Calu3 (cell line): ENCODE results near the gene CD34. TPM values are rescaled to one million over a fixed set of nuclear protein-coding genes. Genes with fewer than 3 reads are reported as not detected.

Experiments
- BruUV-seq: library from RNA; stranded (reverse); fragments of 400-500 nt; replicated peaks from 2 replicates; lab custom pipeline; 2021; lab: Mats Ljungman, UMichigan
- CTCF ChIA-PET: fragments of 300-600 bp; sonication (Branson Sonifier 250); formaldehyde crosslinking; loops from one replicate; lab custom pipeline; 2022; ENCODE audit warnings: antibody characterized with exemption; lab: Charles Lee
- DNase-seq: peaks from one replicate; pipeline ENCODE4 v3.0.0; 2022
- H3K27ac Mint-ChIP-seq: one replicate; pipeline ENCODE4 v1.8.0; 2022; ENCODE audit warnings: mixed read lengths; ENCODE audit not compliant: unreplicated experiment
- H3K27me3 Mint-ChIP-seq: one replicate; pipeline ENCODE4 v1.8.0; 2022; ENCODE audit warnings: mixed read lengths; ENCODE audit not compliant: unreplicated experiment
- H3K36me3 Mint-ChIP-seq: one replicate; pipeline ENCODE4 v1.8.0; 2022; ENCODE audit warnings: mild to moderate bottlenecking, moderate library complexity, mixed read lengths; ENCODE audit not compliant: insufficient read depth, unreplicated experiment
- H3K4me1 Mint-ChIP-seq: one replicate; pipeline ENCODE4 v1.8.0; 2022; ENCODE audit warnings: mild to moderate bottlenecking, low read depth, mixed read lengths; ENCODE audit not compliant: unreplicated experiment
- H3K4me3 Mint-ChIP-seq: one replicate; pipeline ENCODE4 v1.8.0; 2022; ENCODE audit warnings: mild to moderate bottlenecking, low read depth, moderate library complexity, mixed read lengths; ENCODE audit not compliant: unreplicated experiment
- H3K9me3 Mint-ChIP-seq: one replicate; pipeline ENCODE4 v1.8.0; 2022; ENCODE audit warnings: low read depth, mixed read lengths; ENCODE audit not compliant: unreplicated experiment
- intact Hi-C: fragments of 100-400 bp; cut with micrococcal nuclease; formaldehyde crosslinking; loops from one replicate; pipeline ENCODE4 v1.10.0; 2022; ENCODE audit not compliant: unreplicated experiment
- total RNA-seq: library from RNA; stranded (reverse); gene quantifications from 2 replicates; pipeline ENCODE4 v1.2.3, GENCODE V29; 2022
- TF ChIP-seq, protein P1 (sequence below): fragments of 200-600 bp; IDR thresholded peaks from one replicate; pipeline ENCODE4 v1.8.0; 2022; ENCODE audit warnings: antibody characterized with exemption; ENCODE audit not compliant: unreplicated experiment

The CD34 gene
- total RNA-seq, 1 experiment from 2014 or later: 0.24 TPM

DNA sequence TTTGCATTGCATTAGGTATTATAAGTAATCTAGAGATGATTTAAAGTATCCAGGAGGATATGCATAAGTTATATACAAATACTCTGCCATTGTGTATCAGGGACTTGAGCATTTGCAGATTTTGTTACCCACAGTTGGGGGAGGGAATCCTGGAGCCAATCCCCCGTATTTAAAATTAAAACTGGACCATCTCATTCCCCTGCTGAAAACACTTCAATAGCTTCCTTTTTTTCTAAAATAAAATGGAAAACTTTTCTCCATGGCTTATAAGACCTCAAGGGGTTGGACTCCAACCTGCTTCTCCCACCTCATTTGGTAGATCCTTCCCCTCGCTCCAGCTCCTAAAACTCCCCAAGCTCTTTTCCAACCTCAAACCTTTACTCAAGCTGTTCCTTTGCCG lies 10.4 kb upstream of the CD34 start:
- DNase-seq: no peak
- H3K9me3 Mint-ChIP-seq: no peaks in the 10 kb centered on the region
- no peaks in the 10 kb centered on the region for H3K4me1 Mint-ChIP-seq
- H3K4me3 Mint-ChIP-seq: no peak overlapping the region
- CTCF ChIA-PET: no interaction called here
- BruUV-seq: no TSS peak
- H3K27me3 Mint-ChIP-seq: peaks cover 9% of the 10 kb centered on the region
- TF ChIP-seq, protein P1, sequence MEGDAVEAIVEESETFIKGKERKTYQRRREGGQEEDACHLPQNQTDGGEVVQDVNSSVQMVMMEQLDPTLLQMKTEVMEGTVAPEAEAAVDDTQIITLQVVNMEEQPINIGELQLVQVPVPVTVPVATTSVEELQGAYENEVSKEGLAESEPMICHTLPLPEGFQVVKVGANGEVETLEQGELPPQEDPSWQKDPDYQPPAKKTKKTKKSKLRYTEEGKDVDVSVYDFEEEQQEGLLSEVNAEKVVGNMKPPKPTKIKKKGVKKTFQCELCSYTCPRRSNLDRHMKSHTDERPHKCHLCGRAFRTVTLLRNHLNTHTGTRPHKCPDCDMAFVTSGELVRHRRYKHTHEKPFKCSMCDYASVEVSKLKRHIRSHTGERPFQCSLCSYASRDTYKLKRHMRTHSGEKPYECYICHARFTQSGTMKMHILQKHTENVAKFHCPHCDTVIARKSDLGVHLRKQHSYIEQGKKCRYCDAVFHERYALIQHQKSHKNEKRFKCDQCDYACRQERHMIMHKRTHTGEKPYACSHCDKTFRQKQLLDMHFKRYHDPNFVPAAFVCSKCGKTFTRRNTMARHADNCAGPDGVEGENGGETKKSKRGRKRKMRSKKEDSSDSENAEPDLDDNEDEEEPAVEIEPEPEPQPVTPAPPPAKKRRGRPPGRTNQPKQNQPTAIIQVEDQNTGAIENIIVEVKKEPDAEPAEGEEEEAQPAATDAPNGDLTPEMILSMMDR: no peak
- intact Hi-C loops: no loop called here
- no peaks in the 10 kb centered on the region for H3K36me3 Mint-ChIP-seq
- H3K27ac Mint-ChIP-seq: no peak overlapping the region

DNA sequence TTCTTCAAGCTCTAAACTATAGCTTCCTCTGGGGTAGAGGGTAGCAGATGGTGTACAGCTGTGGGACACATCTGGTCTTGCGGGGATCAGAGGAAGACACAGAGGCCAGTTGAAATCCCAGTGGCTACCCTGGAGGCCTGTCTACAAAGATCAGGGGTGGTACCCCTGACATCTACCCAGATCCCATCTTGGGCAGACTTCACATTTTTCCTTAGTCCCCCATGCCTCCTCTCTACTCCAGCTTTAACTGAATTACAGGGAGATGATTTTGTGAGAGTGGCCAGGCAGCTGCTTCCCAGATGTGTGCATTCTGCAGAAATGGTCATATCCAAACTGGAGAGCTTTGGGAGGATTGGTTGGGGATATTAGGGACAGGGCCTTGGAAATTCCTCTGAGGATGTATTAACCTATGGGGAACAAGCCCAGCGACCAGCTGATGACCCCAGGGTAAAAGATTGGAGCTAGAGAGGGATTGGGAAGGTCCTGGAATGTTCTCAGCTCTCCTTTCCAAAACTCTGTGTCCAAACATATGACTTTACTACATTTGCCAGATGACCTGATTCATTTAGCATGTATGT lies 9.6 kb upstream of the CD34 start:
- no TSS peak for BruUV-seq
- H3K4me3 Mint-ChIP-seq: no peak overlapping the region
- H3K4me1 Mint-ChIP-seq: no peaks in the 10 kb centered on the region
- no peak overlapping the region for H3K27ac Mint-ChIP-seq
- no peaks in the 10 kb centered on the region for H3K36me3 Mint-ChIP-seq
- peaks cover 9% of the 10 kb centered on the region for H3K27me3 Mint-ChIP-seq
- CTCF ChIA-PET: no interaction called here
- H3K9me3 Mint-ChIP-seq: no peaks in the 10 kb centered on the region
- intact Hi-C loops: no loop called here
- TF ChIP-seq, protein P1: no peak
- no peak for DNase-seq

DNA sequence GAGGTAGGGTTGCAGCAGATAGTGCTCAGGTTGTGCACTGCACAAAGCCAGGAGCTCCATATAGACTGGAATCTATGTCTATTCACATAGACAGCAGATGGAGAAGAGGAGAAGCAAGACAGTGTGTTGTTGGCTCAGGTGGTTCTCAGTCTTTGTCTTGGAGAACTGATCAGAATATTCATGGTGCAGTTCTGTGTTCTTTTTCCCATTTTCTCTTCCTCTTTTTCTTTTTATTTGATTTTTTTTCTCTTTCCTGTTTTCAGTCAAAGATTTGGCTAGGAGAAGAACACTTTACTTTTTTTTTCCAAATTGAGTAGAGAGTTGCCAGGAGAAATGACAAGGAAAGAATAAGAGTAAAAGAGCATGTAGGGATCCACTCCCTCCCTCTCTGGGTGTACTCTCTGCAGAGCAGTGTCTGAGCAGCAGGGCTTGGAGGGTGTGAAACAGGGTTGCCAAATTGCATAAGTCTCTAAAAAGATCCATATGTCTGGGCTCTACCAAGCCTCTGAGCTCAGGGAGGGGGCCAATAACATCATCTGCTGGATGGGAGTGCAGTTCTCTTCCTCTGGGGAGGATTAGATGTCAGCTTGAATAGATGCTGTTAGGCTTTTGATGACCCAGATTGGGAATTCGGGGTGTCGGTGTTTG lies 8.7 kb upstream of the CD34 start:
- CTCF ChIA-PET: no interaction called here
- Mint-ChIP-seq H3K4me3 (no peak overlapping the region), H3K36me3 (no peaks in the 10 kb centered on the region), H3K27me3 (peaks cover 9% of the 10 kb centered on the region), H3K4me1 (no peaks in the 10 kb centered on the region), H3K27ac (no peak overlapping the region), H3K9me3 (no peaks in the 10 kb centered on the region)
- no peak for DNase-seq
- no TSS peak for BruUV-seq
- TF ChIP-seq, protein P1: no peak
- intact Hi-C loops: no loop called here

DNA sequence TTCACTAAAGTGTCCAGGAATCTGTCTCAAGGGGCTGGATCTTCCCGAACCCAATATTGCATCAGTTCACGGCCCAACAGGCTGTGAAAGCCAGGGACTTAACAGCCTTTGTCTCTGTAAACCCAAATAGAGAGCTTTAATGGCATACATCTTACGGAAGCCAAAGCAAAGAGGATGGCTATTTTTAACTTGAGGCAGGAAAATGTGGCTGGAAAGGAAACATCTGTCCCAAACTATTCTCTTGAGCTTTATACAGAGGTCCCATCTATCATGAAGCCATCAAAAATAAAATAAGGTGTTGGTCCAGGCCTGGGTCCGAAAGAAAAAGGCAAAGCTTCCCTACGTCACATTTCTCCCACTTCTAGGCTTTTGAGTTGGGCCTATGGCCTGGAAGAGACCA lies 7.7 kb upstream of the CD34 start:
- intact Hi-C loops: no loop called here
- CTCF ChIA-PET: no interaction called here
- no peaks in the 10 kb centered on the region for H3K9me3 Mint-ChIP-seq
- BruUV-seq: no TSS peak
- TF ChIP-seq, protein P1: no peak
- H3K4me3 Mint-ChIP-seq: no peak overlapping the region
- H3K36me3 Mint-ChIP-seq: no peaks in the 10 kb centered on the region
- peaks cover 8% of the 10 kb centered on the region for H3K4me1 Mint-ChIP-seq
- DNase-seq: no peak
- H3K27me3 Mint-ChIP-seq: peaks cover 9% of the 10 kb centered on the region
- no peak overlapping the region for H3K27ac Mint-ChIP-seq
